NCI-H82 treated with DMSO at 0.1 percent for 48 hours (cell line): ENCODE measurements around the gene MLLT10.
"Not testable (repeated sequence)": the region's sequence is repeated elsewhere in the genome, so short reads cannot be mapped to it uniquely, and the experiment has no call there.

ENCODE experiments used
- DNase-seq: peaks from one replicate; lab custom pipeline; 2025; ENCODE audit not compliant: unreplicated experiment; lab: John Stamatoyannopoulos, UW

Gene MLLT10

GRCh38 chr10:21574514-21574913 lies 40.5 kb downstream of the MLLT10 start:
- not testable (repeated sequence) for DNase-seq

- DNase-seq: no peak
Observed at GRCh38 chr10:21579291-21579690, 45.3 kb downstream of the MLLT10 start.

DNA sequence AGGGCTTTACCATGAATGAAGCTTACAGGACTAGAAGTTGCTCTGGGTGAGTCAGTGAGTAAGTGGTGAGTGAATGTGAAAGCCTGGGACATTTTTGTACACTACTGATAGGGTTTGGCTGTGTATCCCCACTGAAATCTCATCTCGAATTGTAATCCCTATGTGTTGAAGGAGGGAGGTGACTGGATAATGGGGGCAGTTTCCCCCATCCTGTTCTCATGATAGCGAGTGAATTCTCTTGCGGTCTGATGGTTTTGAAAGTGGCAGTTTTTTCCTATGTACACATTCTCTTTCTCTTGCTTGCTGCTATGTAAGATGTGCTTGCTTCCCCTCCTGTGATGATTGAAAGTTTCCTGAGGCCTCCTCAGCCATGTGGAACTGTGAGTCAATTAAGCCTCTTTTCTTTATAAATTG lies 47.4 kb downstream of the MLLT10 start:
- DNase-seq: not testable (repeated sequence)

DNA sequence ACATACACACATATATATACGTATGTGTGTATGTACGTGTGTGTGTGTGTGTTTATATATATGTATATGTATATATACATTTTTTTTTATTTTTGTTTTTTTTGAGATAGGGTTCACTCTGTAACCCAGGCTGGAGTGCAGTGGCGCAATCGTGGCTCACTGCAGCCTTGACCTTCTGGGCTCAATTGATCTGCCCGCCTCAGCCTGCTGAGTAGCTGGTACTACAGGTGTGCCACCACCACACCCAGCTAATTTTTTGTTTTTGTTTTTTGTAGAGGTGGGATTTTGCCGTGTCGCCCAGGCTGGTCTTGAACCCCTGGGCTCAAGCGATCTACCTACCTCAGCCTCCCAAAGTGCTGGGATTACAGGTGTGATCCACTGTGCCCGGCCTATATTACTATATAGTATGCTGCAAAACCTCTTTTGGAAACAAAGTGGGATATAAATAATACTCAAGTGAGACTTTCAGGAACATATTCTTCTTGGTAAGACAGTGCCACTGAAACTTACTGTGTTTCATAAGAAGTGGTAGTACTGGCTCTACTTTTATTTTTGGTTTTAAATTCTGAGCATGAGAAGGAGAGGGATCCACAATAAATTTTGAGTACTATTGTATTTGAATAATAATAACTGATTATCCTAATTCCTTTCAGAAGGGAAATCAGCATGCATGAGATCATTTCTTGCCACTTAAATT lies 51.0 kb downstream of the MLLT10 start:
- no peak for DNase-seq

DNA sequence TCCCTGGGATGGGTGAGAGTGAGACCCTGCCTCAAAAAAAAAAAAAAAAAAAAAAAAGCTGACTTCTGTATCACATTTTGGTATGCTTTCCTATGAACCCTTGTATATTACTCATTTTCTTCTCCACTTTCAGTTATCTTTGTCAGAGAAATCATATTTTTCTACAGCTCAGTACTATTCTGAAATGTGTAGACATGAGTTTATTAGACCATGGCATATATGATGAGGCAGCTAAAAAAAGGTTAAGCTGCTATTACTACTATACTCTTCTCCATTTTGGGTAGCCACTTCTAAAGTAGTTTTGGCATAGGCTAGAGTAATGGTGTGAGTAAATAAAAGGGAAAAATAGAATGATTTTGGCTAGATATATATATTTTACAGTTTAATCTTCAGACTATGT lies 53.4 kb downstream of the MLLT10 start:
- no peak for DNase-seq

DNA sequence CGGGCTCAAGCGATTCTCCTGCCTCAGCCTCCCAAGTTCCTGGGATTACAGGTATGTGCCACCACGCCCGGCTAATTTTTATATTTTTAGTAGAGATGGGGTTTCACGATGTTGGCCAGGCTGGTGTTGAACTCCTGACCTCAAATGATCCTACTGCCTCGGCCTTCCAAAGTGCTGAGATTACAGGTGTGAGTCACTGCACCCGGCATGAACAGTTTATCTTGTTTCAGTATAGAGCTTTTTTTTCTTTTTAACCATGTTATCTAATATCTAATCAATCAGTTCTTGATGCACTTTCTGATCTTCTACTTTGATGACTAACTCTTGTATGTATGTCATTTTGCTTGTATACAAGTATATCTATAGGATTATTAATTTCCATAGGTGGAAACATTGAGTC lies 54.1 kb downstream of the MLLT10 start:
- DNase-seq: not testable (repeated sequence)

- no peak for DNase-seq
Observed at GRCh38 chr10:21593986-21594385, 60.0 kb downstream of the MLLT10 start.

- no peak for DNase-seq
Observed at GRCh38 chr10:21599582-21599981, 65.5 kb downstream of the MLLT10 start.

GRCh38 chr10:21600804-21601433 lies 66.9 kb downstream of the MLLT10 start:
- no peak for DNase-seq

GRCh38 chr10:21602313-21602712 lies 68.3 kb downstream of the MLLT10 start:
- DNase-seq: no peak

- peak; percentile 88 for DNase-seq
Observed at GRCh38 chr10:21603721-21604120, 69.7 kb downstream of the MLLT10 start.

- DNase-seq: no peak
Observed at GRCh38 chr10:21604651-21605050, 70.6 kb downstream of the MLLT10 start.

DNA sequence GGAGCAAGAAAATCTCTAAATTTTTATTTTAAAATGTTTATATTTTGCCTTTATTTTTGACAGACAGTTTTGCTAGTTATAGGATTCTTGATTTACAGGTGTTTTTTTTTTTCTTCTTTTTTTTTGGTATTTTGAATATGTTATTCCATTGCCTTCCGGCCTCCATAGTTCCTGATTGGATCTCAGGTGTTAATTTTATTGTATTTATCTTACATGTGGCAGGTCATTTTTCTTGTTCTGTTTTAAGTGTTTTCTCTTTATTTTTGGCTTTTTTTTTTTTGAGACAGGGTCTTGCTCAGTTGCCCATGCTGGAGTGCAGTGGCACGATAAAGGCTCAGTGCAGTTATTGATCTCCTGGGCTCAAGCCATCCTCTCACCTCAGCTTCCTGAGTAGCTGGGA lies 73.9 kb downstream of the MLLT10 start:
- no peak for DNase-seq

GRCh38 chr10:21614000-21614399 lies 80.0 kb downstream of the MLLT10 start:
- no peak for DNase-seq

- DNase-seq: no peak
Observed at GRCh38 chr10:21617267-21617666, 83.2 kb downstream of the MLLT10 start.

DNA sequence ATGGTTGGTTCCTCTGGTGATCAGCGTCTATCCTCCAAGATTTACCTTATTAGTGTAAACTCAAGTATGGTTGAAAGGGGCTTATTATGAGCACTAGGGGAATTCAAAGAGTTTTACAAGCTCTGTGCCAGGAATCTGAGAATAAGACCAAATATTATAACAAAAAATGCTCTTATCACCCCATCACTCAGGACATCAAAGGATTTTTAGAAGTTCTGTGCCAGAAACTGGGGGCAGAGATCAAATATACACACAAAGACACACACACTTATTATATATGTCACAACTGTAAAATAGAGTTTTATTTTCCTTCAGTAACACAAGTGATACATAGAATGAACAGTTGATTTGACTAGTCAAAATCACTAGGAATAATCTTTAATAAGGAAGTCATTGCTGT lies 89.3 kb downstream of the MLLT10 start:
- no peak for DNase-seq

DNA sequence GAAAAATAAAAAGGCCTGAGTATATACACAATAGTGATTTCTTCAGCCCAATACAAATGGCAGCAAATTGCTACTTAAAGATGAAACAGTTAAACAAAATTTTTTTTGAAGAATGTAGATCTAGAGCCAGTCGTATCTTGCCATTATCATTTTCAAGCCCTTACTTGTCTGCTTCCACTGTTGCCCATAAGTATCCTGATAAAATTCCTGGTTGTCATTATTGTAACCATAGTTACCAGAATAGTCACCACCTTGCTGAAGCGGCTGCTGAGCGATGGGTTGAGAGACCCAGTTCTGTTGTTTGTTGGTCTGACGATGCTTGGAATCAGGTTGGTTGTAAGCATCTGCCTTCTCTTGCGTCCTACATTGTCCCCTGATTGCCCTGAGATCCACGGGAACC lies 90.4 kb downstream of the MLLT10 start:
- DNase-seq: not testable (repeated sequence)

DNA sequence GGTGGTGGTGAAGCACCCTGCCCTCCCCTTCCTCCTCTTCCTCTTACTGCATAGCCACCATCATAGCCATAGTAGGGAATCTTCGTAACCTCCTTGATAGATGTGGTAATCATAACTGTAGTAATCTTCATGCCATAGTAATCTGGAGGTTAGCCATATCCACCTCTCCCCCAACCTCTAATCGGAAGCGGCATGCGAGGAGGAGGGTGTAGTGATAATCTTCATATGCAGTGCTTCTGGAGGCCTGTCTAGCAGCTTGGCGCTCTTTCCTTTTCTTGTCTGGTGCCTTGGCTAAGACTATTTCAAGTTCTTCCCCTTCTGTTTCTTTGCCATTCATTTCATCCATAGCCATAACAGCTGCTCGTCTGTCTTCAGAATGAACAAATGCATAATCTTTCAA lies 90.9 kb downstream of the MLLT10 start:
- no peak for DNase-seq

DNA sequence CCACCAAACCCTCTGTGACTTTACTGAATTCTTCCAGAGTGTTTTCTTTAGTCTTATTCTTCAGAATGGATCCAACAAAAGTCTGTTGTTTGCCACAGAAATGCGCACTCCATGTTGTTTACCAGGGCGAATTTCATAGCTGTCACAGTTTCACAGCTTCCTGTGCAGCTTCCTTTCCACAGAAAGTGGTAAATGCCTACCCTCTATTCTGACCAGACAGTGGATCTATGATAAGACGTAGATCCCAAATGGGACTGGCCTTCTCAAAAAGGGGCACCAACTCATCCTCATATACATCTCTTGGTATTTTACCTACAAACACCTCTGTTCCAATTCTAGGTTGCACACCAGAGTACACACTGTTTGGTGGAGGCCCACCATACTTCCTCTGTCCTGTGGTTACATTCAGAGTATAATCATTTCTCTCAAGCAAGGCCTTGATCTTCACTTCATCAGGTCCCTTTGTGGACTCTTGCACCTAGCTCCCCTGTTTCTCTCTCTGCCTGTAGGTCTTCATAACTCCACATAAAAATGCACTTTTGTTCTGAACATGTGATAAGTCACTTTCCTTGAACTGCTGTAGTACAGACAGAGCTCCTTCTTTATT lies 91.7 kb downstream of the MLLT10 start:
- DNase-seq: no peak

GRCh38 chr10:21626457-21627161 lies 92.6 kb downstream of the MLLT10 start:
- no peak for DNase-seq

DNA sequence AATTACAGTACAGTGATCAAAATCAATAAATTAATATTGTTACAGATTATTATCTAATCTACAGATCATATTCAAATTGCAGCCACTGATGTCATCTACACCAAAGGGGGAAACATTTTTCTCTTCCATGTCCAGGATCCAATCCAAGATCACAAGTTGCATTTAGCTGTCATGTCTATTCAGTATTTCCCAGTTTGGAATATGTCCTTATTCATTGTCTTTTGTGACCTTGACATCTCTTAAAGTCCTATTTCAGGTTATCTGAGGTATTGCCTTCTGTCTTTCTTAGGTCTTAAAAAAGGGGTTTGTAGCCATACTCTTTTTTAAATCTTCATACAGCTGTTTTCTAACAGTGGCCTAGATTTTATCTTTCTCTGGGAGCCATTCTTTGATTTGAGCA lies 93.3 kb downstream of the MLLT10 start:
- DNase-seq: no peak

- DNase-seq: no peak
Observed at GRCh38 chr10:21628023-21628422, 94.0 kb downstream of the MLLT10 start.
